DLD1 (cell line): Measurements from ENCODE around the gene PRKCSH.
"Not testable (repeated sequence)": the region's sequence is repeated elsewhere in the genome, so short reads cannot be mapped to it uniquely, and the experiment has no call there.

Experiments
- in situ Hi-C: cut with HindIII; loops from 2 replicates; pipeline ENCODE4 v1.10.0; 2017; ENCODE audit warnings: low sequenced_read_pairs

PRKCSH gene

GRCh38 chr19:11468266-11468845, 32.9 kb downstream of the PRKCSH start:
- in situ Hi-C loops = not testable (repeated sequence)

- in situ Hi-C loops = no loop called here
These were observed 38.3 kb downstream of the PRKCSH start for GRCh38 chr19:11473725-11474124.

GRCh38 chr19:11475343-11475742, 39.9 kb downstream of the PRKCSH start:
- in situ Hi-C loops = not testable (repeated sequence)

GRCh38 chr19:11475861-11476260, 40.4 kb downstream of the PRKCSH start:
- in situ Hi-C loops = no loop called here

- in situ Hi-C loops = no loop called here
These were observed 43.0 kb downstream of the PRKCSH start for GRCh38 chr19:11478167-11479089.

GRCh38 chr19:11479090-11479897, 43.9 kb downstream of the PRKCSH start:
- in situ Hi-C loops = no loop called here

- in situ Hi-C loops = no loop called here
These were observed 44.7 kb downstream of the PRKCSH start for GRCh38 chr19:11479898-11480714.

- in situ Hi-C loops = no loop called here
These were observed 45.5 kb downstream of the PRKCSH start, which contains the start of gene ELAVL3 for GRCh38 chr19:11480715-11481533. ELAVL3 (minus strand) TSS chr19:11481046; CDS start chr19:11480608, 438 bp downstream.

- in situ Hi-C loops = no loop called here
These were observed 46.3 kb downstream of the PRKCSH start for GRCh38 chr19:11481534-11482383.

- in situ Hi-C loops = no loop called here
These were observed 47.1 kb downstream of the PRKCSH start for GRCh38 chr19:11482384-11483050.

GRCh38 chr19:11483366-11484111, 48.1 kb downstream of the PRKCSH start:
- in situ Hi-C loops = no loop called here

- in situ Hi-C loops = no loop called here
These were observed 49.9 kb downstream of the PRKCSH start for GRCh38 chr19:11485245-11485837.

GRCh38 chr19:11486661-11487503, 51.4 kb downstream of the PRKCSH start:
- in situ Hi-C loops = no loop called here

- in situ Hi-C loops = no loop called here
These were observed 53.9 kb downstream of the PRKCSH start for GRCh38 chr19:11489378-11489777.

- in situ Hi-C loops = no loop called here
These were observed 59.3 kb downstream of the PRKCSH start for GRCh38 chr19:11494634-11495285.

- in situ Hi-C loops = no loop called here
These were observed 60.0 kb downstream of the PRKCSH start for GRCh38 chr19:11495481-11495880.
